Measurements from ENCODE around the gene SLC26A8.
"Not testable (repeated sequence)": the region's sequence is repeated elsewhere in the genome, so short reads cannot be mapped to it uniquely, and the experiment has no call there.

The SLC26A8 gene

DNA sequence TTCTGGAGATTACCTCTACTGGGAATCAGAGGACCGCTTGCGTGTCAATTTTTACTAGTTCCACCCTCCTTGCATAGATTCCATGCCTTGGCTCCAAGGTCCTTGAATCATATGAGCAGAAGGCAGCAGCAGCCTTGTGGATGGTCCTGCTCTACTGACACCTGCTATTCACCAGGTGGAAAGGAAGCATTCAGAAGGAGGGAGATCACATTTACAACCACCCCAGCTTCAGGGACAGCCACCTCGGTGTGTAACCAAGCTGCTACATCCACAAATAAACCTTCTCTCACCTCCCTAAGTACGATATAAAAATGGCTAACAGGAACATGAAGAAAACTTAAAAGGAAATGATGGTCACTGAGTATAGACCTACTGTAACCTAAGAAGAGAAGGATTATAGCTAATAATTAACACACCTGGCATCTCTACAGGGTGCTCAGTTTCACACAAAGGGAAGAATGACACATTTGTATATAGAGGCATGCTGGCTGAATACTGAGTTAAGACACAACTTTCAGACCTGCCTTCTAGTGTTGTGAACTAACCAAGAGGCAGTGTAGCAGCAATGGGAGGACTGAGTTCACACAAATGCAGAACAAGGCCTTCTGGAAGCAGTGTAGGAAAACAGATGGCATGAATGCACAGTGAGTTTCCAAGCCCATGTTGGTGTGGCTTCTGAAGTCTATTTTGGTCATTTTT lies 57.2 kb downstream of the SLC26A8 start:
- Histone ChIP-seq H3K9me3 (ENCODE audit: control insufficient read depth, insufficient read depth, low read length) (no peaks in the 10 kb centered on the region), H3K4me1 (ENCODE audit: insufficient read depth, low read length) (no peaks in the 10 kb centered on the region; the same call in 1 of the 2 replicates)

GRCh38 chr6:35962779-35963560 lies 61.5 kb downstream of the SLC26A8 start:
- no peaks in the 10 kb centered on the region for H3K4me1 ChIP-seq (ENCODE audit: insufficient read depth, low read length)
- no peak overlapping the region for H3K9ac ChIP-seq (ENCODE audit: low read depth, low read length)
- no peaks in the 10 kb centered on the region for H3K9me3 ChIP-seq (ENCODE audit: control insufficient read depth, insufficient read depth, low read length)
- H3K36me3 ChIP-seq (ENCODE audit: insufficient read depth, low read length) = no peaks in the 10 kb centered on the region

More for the DNA sequence above, 57.2 kb downstream of the SLC26A8 start:
- Histone ChIP-seq H3K36me3 (ENCODE audit: insufficient read depth, low read length) (no peaks in the 10 kb centered on the region), H3K9ac (ENCODE audit: low read depth, low read length) (no peak overlapping the region)

DNA sequence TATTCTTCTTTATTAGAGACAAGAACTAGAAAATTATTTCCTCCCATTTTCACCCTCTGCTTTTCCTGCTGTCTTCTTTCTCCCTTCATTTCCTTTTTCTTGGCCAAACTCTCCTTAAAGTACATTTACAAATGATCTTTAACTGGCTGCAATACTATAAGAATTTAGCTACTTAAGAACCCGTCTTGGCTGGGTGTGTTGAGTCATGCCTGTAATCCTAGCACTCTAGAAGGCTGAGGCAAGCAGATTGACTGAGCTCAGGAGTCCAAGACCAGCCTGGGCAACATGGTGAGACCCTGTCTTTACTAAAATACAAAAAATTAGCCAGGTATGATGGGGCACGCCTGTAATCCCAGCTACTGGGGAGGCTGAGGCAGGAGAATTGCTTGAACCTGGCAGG lies 64.3 kb downstream of the SLC26A8 start:
- H3K36me3 ChIP-seq (ENCODE audit: insufficient read depth, low read length) = no peaks in the 10 kb centered on the region
- H3K9ac ChIP-seq (ENCODE audit: low read depth, low read length) = no peak overlapping the region
- no peaks in the 10 kb centered on the region for H3K9me3 ChIP-seq (ENCODE audit: control insufficient read depth, insufficient read depth, low read length)
- no peaks in the 10 kb centered on the region for H3K4me1 ChIP-seq (ENCODE audit: insufficient read depth, low read length)

- H3K4me1 ChIP-seq (ENCODE audit: insufficient read depth, low read length) = peaks cover 3% of the 10 kb centered on the region; the same call in 1 of the 2 replicates
- H3K9me3 ChIP-seq (ENCODE audit: control insufficient read depth, insufficient read depth, low read length) = no peaks in the 10 kb centered on the region
- H3K36me3 ChIP-seq (ENCODE audit: insufficient read depth, low read length) = no peaks in the 10 kb centered on the region
- no peak overlapping the region for H3K9ac ChIP-seq (ENCODE audit: low read depth, low read length)
Measured at GRCh38 chr6:35955970-35956369, 68.5 kb downstream of the SLC26A8 start.

DNA sequence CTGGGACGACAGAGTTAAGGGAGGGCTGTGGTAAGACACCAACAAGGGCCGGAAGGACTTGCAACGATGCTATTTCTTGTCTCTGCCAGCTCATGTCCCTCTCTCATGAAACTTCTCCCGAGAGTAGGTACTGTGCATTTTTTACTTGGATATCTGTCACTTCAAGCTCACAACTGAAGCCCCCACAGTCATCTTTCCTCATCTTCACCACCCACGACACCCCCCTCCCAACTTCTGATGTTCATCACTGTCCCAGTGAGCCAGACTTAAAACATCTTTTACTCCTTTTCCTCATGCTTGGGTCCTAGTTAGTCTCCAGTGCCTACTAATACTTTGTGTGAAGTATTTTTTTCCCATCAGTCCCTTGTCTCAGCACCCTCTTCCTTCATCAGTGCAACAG lies 68.9 kb downstream of the SLC26A8 start:
- Histone ChIP-seq H3K9ac (ENCODE audit: low read depth, low read length) (no peak overlapping the region), H3K36me3 (ENCODE audit: insufficient read depth, low read length) (no peaks in the 10 kb centered on the region), H3K9me3 (ENCODE audit: control insufficient read depth, insufficient read depth, low read length) (no peaks in the 10 kb centered on the region), H3K4me1 (ENCODE audit: insufficient read depth, low read length) (peaks cover 3% of the 10 kb centered on the region; the same call in 1 of the 2 replicates)

GRCh38 chr6:35955071-35955470 lies 69.4 kb downstream of the SLC26A8 start:
- Histone ChIP-seq H3K9me3 (ENCODE audit: control insufficient read depth, insufficient read depth, low read length) (no peaks in the 10 kb centered on the region), H3K9ac (ENCODE audit: low read depth, low read length) (no peak overlapping the region), H3K36me3 (ENCODE audit: insufficient read depth, low read length) (no peaks in the 10 kb centered on the region), H3K4me1 (ENCODE audit: insufficient read depth, low read length) (peaks cover 3% of the 10 kb centered on the region; the same call in 1 of the 2 replicates)

DNA sequence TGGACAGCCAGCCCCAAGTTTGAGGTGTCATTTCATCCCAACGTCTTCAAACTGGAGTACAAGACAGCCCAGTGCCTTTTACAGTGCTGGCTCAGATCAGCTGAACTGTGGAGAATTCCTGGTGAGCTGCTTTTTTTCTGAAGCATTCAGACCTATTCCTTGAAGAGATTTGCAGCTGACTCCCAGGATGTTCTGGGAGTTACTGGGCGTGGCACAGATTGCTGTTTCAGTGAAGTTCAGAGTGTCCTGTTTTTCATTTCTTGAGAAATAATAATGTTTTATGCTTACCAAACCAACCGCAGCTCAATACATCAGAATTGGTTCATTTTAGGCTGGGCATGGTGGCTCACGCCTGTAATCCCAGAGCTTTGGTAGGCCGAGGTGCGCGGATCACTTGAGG lies 70.1 kb downstream of the SLC26A8 start:
- Histone ChIP-seq H3K9me3 (ENCODE audit: control insufficient read depth, insufficient read depth, low read length) (no peaks in the 10 kb centered on the region), H3K4me1 (ENCODE audit: insufficient read depth, low read length) (peaks cover 3% of the 10 kb centered on the region; the same call in 1 of the 2 replicates), H3K36me3 (ENCODE audit: insufficient read depth, low read length) (no peaks in the 10 kb centered on the region)

DNA sequence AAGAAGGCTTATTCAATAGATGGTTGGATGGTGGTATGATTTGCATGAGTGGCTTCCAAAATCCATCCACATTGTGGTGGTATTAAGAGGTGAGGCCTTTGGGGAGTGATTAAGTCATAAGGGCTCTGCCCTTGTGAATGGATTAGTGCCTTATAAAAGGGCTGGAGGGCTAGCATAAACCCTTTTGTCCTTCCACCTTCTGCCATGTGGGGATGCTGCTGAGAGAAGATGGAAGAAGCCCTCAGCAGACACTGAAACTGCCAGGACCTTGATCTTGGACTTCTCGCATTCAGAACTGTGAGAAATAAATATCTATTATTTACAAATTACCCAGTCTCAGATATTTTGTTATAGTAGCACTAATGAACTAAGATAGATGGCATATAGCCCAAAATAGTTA lies 75.7 kb downstream of the SLC26A8 start:
- Histone ChIP-seq H3K36me3 (ENCODE audit: insufficient read depth, low read length) (no peaks in the 10 kb centered on the region), H3K9ac (ENCODE audit: low read depth, low read length) (no peak overlapping the region), H3K4me1 (ENCODE audit: insufficient read depth, low read length) (peaks cover 3% of the 10 kb centered on the region; the same call in 1 of the 2 replicates), H3K9me3 (ENCODE audit: control insufficient read depth, insufficient read depth, low read length) (no peaks in the 10 kb centered on the region)

More for the DNA sequence above, 70.1 kb downstream of the SLC26A8 start:
- no peak overlapping the region for H3K9ac ChIP-seq (ENCODE audit: low read depth, low read length)

DNA sequence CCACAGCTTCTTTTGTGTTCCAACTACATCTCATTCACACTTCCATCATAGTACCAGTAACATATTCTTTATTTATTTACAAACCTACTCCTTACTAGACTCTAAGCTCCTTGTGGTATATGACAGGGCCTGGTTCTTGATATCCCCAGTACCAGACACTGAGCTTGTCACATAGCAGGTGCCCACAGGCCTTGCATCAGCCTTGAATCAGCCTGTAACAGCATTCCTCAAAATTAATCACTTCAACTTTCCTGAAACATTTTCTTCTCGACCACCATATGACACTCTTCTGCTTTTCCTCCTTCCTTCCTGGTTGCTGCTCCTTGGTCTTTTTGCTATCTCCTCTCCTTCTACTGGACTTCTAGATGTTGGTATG lies 78.8 kb downstream of the SLC26A8 start:
- Histone ChIP-seq H3K4me1 (ENCODE audit: insufficient read depth, low read length) (no peaks in the 10 kb centered on the region), H3K9ac (ENCODE audit: low read depth, low read length) (no peak overlapping the region), H3K9me3 (ENCODE audit: control insufficient read depth, insufficient read depth, low read length) (no peaks in the 10 kb centered on the region), H3K36me3 (ENCODE audit: insufficient read depth, low read length) (no peaks in the 10 kb centered on the region)

GRCh38 chr6:35943390-35943789 lies 81.1 kb downstream of the SLC26A8 start:
- no peaks in the 10 kb centered on the region for H3K4me1 ChIP-seq (ENCODE audit: insufficient read depth, low read length)
- H3K9ac ChIP-seq (ENCODE audit: low read depth, low read length) = no peak overlapping the region
- H3K9me3 ChIP-seq (ENCODE audit: control insufficient read depth, insufficient read depth, low read length) = no peaks in the 10 kb centered on the region; the same call in 1 of the 2 replicates
- H3K36me3 ChIP-seq (ENCODE audit: insufficient read depth, low read length) = no peaks in the 10 kb centered on the region

DNA sequence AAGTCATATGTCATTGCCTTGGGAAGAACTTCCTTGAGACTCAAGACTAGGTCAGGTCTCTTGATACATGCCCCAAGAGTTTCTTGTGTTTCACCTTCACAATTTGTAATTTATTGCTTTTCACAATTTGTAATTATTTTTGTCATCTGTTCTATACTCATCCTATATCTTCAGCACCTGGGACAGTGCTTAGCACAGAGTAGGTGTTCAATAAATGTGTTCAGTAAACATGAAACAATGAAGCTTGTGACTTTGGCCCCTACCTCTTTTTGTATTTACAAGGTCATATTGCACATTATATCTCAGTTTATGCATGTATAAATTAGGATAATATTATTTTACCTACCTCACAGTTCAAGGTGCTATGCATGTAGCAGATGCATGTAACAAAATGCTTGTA lies 82.1 kb downstream of the SLC26A8 start:
- Histone ChIP-seq H3K9me3 (ENCODE audit: control insufficient read depth, insufficient read depth, low read length) (no peaks in the 10 kb centered on the region; the same call in 1 of the 2 replicates), H3K36me3 (ENCODE audit: insufficient read depth, low read length) (no peaks in the 10 kb centered on the region), H3K4me1 (ENCODE audit: insufficient read depth, low read length) (no peaks in the 10 kb centered on the region), H3K9ac (ENCODE audit: low read depth, low read length) (no peak overlapping the region)

GRCh38 chr6:35941170-35941569 lies 83.3 kb downstream of the SLC26A8 start:
- not testable (repeated sequence) for H3K9ac ChIP-seq (ENCODE audit: low read depth, low read length); H3K4me1 ChIP-seq (ENCODE audit: insufficient read depth, low read length); H3K9me3 ChIP-seq (ENCODE audit: control insufficient read depth, insufficient read depth, low read length)

DNA sequence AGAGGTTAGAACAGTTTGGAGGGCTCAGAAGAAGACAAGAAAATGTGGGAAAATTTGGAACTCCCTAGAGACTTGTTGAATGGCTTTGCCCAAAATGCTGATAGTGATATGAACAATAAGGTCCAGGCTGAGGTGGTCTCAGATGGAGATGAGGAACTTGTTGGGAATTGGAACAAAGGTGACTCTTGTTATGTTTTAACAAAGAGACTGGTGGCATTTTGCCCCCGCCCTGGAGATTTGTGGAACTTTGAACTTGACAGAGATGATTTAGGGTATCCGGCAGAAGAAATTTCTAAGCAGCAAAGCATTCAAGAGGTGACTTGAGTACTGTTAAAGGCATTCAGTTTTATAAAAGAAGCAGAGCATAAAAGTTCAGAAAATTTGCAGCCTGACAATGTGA lies 84.4 kb downstream of the SLC26A8 start:
- not testable (repeated sequence) for H3K36me3 ChIP-seq (ENCODE audit: insufficient read depth, low read length); H3K9ac ChIP-seq (ENCODE audit: low read depth, low read length); H3K4me1 ChIP-seq (ENCODE audit: insufficient read depth, low read length); H3K9me3 ChIP-seq (ENCODE audit: control insufficient read depth, insufficient read depth, low read length)

More at GRCh38 chr6:35941170-35941569, 83.3 kb downstream of the SLC26A8 start:
- not testable (repeated sequence) for H3K36me3 ChIP-seq (ENCODE audit: insufficient read depth, low read length)

- not testable (repeated sequence) for H3K36me3 ChIP-seq (ENCODE audit: insufficient read depth, low read length); H3K4me1 ChIP-seq (ENCODE audit: insufficient read depth, low read length); H3K9me3 ChIP-seq (ENCODE audit: control insufficient read depth, insufficient read depth, low read length); H3K9ac ChIP-seq (ENCODE audit: low read depth, low read length)
Measured at GRCh38 chr6:35939259-35939658, 85.2 kb downstream of the SLC26A8 start.
